B cell (primary cell): Measurements from ENCODE around the gene SMIM10L2A. TPM values are rescaled to one million over a fixed set of nuclear protein-coding genes. Genes with fewer than 3 reads are reported as not detected.

ENCODE experiments used
- ATAC-seq: fragments of 200-7000 bp; cut with Tn5 transposase; one replicate; pipeline ENCODE4 v1.10.0; 2021; ENCODE audit warnings: low read depth, mild to moderate bottlenecking, moderate number of reproducible peaks, moderate library complexity
- CTCF ChIA-PET: fragments of 350-600 bp; sonication (Branson Sonifier 250); formaldehyde crosslinking; loops from one replicate; lab custom pipeline; 2021; ENCODE audit warnings: antibody characterized with exemption, inconsistent platforms; lab: Charles Lee
- POLR2A ChIA-PET: fragments of 350-600 bp; sonication (Branson Sonifier 250); formaldehyde crosslinking; loops from one replicate; lab custom pipeline; 2021; ENCODE audit warnings: antibody characterized with exemption; lab: Charles Lee
- DNase-seq: peaks from one replicate; pipeline ENCODE4 v3.0.0; 2013
- H2AFZ ChIP-seq: 2 replicates; pipeline ENCODE4 v1.6.1; 2012; ENCODE audit warnings: mild to moderate bottlenecking, low read depth, low read length; ENCODE audit not compliant: insufficient read depth, poor library complexity, severe bottlenecking
- H3K27ac ChIP-seq, 2 donors: 1 replicate in 1 of 2; 2 replicates in 1 of 2; pipeline ENCODE4 v1.5.1; 2012 to 2013; ENCODE audit warnings: low read length in 2 of 2, mild to moderate bottlenecking in 2 of 2, moderate library complexity in 1 of 2
- H3K27me3 ChIP-seq, 4 experiments: fragments of 200-600 bp in 1 of 4; sonication (generic) in 1 of 4; replicated peaks in 1 of 4; 1 replicate in 2 of 4; 2 replicates in 2 of 4; pipeline versions ENCODE4 v1.6.1 to v1.7.0; 2013 to 2016; ENCODE audit warnings: low read length in 3 of 4, mild to moderate bottlenecking in 2 of 4, mixed read lengths in 1 of 4, moderate library complexity in 1 of 4; ENCODE audit not compliant: insufficient read depth in 4 of 4, control insufficient read depth in 3 of 4; ENCODE audit errors: control extremely low read depth in 1 of 4
- H3K36me3 ChIP-seq, 2 experiments: replicated peaks in 1 of 2; 1 replicate in 1 of 2; 2 replicates in 1 of 2; pipeline versions ENCODE4 v1.6.1 to v1.7.1; 2013; ENCODE audit warnings: low read length in 1 of 2; ENCODE audit not compliant: insufficient read depth in 2 of 2, control insufficient read depth in 1 of 2; ENCODE audit errors: control extremely low read depth in 1 of 2, extremely low read depth in 1 of 2
- H3K4me1 ChIP-seq, 2 donors: fragments of 200-600 bp in 1 of 2; sonication (generic) in 1 of 2; 1 replicate in 1 of 2; 2 replicates in 1 of 2; pipeline versions ENCODE4 v1.5.1 to v1.6.1; 2013 to 2017; ENCODE audit warnings: low read length in 2 of 2; ENCODE audit not compliant: control insufficient read depth in 2 of 2, insufficient read depth in 2 of 2
- H3K4me2 ChIP-seq: replicated peaks from 2 replicates; pipeline ENCODE3; 2012; ENCODE audit warnings: mild to moderate bottlenecking, low read depth, low read length; ENCODE audit not compliant: poor library complexity, severe bottlenecking
- H3K4me3 ChIP-seq, 5 experiments: fragments of 200-600 bp in 1 of 5; sonication (generic) in 1 of 5; 1 replicate in 3 of 5; 2 replicates in 2 of 5; pipeline versions ENCODE4 v1.5.1 to v1.7.0; 2011 to 2016; ENCODE audit warnings: low read length in 4 of 5, mild to moderate bottlenecking in 4 of 5, low read depth in 2 of 5, control low read depth in 1 of 5, moderate library complexity in 1 of 5; ENCODE audit not compliant: insufficient read depth in 1 of 5; ENCODE audit errors: control extremely low read depth in 1 of 5, extremely low read depth in 1 of 5
- H3K79me2 ChIP-seq: fragments of 200-600 bp; sonication (generic); one replicate; pipeline ENCODE4 v1.6.0; 2016; ENCODE audit warnings: low read length; ENCODE audit not compliant: control insufficient read depth, insufficient read depth
- H3K9ac ChIP-seq: fragments of 200-600 bp; sonication (generic); 2 replicates; pipeline ENCODE4 v1.6.1; 2017; ENCODE audit warnings: mild to moderate bottlenecking, low read length, moderate library complexity
- H3K9me3 ChIP-seq, 3 donors: one replicate each; pipeline versions ENCODE4 v1.6.1 to v1.7.1; 2013; ENCODE audit warnings: low read length in 2 of 3; ENCODE audit not compliant: control insufficient read depth in 2 of 3, insufficient read depth in 1 of 3; ENCODE audit errors: control extremely low read depth in 1 of 3
- H4K20me1 ChIP-seq: 2 replicates; pipeline ENCODE4 v1.6.0; 2012; ENCODE audit warnings: mild to moderate bottlenecking, low read length; ENCODE audit not compliant: insufficient read depth, control insufficient read depth, poor library complexity, severe bottlenecking
- H3K27ac Mint-ChIP-seq: one replicate; pipeline ENCODE4 v1.8.0; 2021; ENCODE audit warnings: mixed read lengths
- H3K27me3 Mint-ChIP-seq: one replicate; pipeline ENCODE4 v1.8.0; 2021; ENCODE audit warnings: mixed read lengths
- H3K4me1 Mint-ChIP-seq: one replicate; pipeline ENCODE4 v1.8.0; 2021; ENCODE audit warnings: mixed read lengths
- H3K4me3 Mint-ChIP-seq: one replicate; pipeline ENCODE4 v1.8.0; 2021; ENCODE audit warnings: mixed read lengths
- H3K9me3 Mint-ChIP-seq: one replicate; pipeline ENCODE4 v1.8.0; 2022; ENCODE audit warnings: mixed read lengths; ENCODE audit not compliant: insufficient read depth
- CTCF ChIP-seq: fragments of 200-600 bp; IDR thresholded peaks from one replicate; pipeline ENCODE4 v1.8.0; 2022; ENCODE audit warnings: antibody characterized with exemption, mild to moderate bottlenecking
- EZH2 ChIP-seq: IDR thresholded peaks from 2 replicates; pipeline ENCODE4 v1.6.1; 2012; ENCODE audit warnings: borderline replicate concordance, low read depth, mild to moderate bottlenecking, moderate library complexity, low read length; ENCODE audit not compliant: insufficient read depth, poor library complexity, severe bottlenecking
- WGBS: methylation state at CpG from one replicate; pipeline ENCODE4 v1.1.5; 2013; ENCODE audit warnings: missing lambda C conversion rate; ENCODE audit not compliant: insufficient coverage; 5-methylcytosine and 5-hydroxymethylcytosine counted together
- intact Hi-C: fragments of 100-400 bp; cut with micrococcal nuclease; formaldehyde crosslinking; loops from one replicate; pipeline ENCODE4 v1.10.0; 2022
- polyA plus RNA-seq: library from polyadenylated mRNA; depleted of rRNA; stranded (reverse); fragments of >200 nt; gene quantifications from 2 replicates; pipeline ENCODE4 v1.2.3, GENCODE V29; 2012
- total RNA-seq, 2 donors: library from RNA; stranded (reverse); fragments of 120-200 nt in 1 of 2; gene quantifications; 1 replicate in 1 of 2; 2 replicates in 1 of 2; pipeline versions ENCODE4 v1.2.3 to v1.2.4, GENCODE V29; 2013 to 2022

The SMIM10L2A gene
- total and polyA plus RNA-seq, 2 donors (not counting 1 experiment from before 2014, with no cell fraction given) = 0.25 to 0.76 TPM

- no peak overlapping the region for H2AFZ ChIP-seq
- no peaks in the 10 kb centered on the region for H3K79me2 ChIP-seq
- intact Hi-C loops = no loop called here
- Mint-ChIP-seq H3K4me1 (no peaks in the 10 kb centered on the region), H3K9me3 (peaks cover under 1% of the 10 kb centered on the region), H3K27ac (no peak overlapping the region), H3K27me3 (no peaks in the 10 kb centered on the region), H3K4me3 (no peak overlapping the region)
- no peak overlapping the region for H3K27ac ChIP-seq
- H3K36me3 ChIP-seq = no peaks in the 10 kb centered on the region
- no peak overlapping the region for H3K4me2 ChIP-seq
- H3K4me3 ChIP-seq = no peak overlapping the region
- ATAC-seq (no peak), DNase-seq (no peak)
- no peaks in the 10 kb centered on the region for H3K4me1 ChIP-seq
- no peak overlapping the region for H3K9ac ChIP-seq
- 83% methylated on average over 28 of the region's 32 CpGs for WGBS
- H4K20me1 ChIP-seq = no peaks in the 10 kb centered on the region
- CTCF ChIA-PET = no interaction called here
- H3K27me3 ChIP-seq = no peaks in the 10 kb centered on the region
- no peak for TF ChIP-seq CTCF
- TF ChIP-seq EZH2 = no peak
- POLR2A ChIA-PET = no interaction called here
- no peaks in the 10 kb centered on the region for H3K9me3 ChIP-seq
These were observed 14.7 kb downstream of the SMIM10L2A start for GRCh38 chrX:135436456-135436855.

- H3K4me1 ChIP-seq = no peaks in the 10 kb centered on the region
- WGBS = 94% methylated on average over 38 of the region's 49 CpGs
- intact Hi-C loops = no loop called here
- H4K20me1 ChIP-seq = no peaks in the 10 kb centered on the region
- Mint-ChIP-seq H3K27ac (no peak overlapping the region), H3K27me3 (no peaks in the 10 kb centered on the region), H3K9me3 (no peaks in the 10 kb centered on the region), H3K4me1 (no peaks in the 10 kb centered on the region), H3K4me3 (no peak overlapping the region)
- no peak overlapping the region for H3K4me2 ChIP-seq
- no peaks in the 10 kb centered on the region for H3K79me2 ChIP-seq
- ChIA-PET CTCF (no interaction called here), POLR2A (no interaction called here)
- no peaks in the 10 kb centered on the region for H3K9me3 ChIP-seq
- ATAC-seq = no peak
- H2AFZ ChIP-seq = no peak overlapping the region
- no peak overlapping the region for H3K4me3 ChIP-seq
- no peaks in the 10 kb centered on the region for H3K27me3 ChIP-seq
- no peak overlapping the region for H3K27ac ChIP-seq
- H3K9ac ChIP-seq = no peak overlapping the region
- H3K36me3 ChIP-seq = no peaks in the 10 kb centered on the region
- no peak for TF ChIP-seq CTCF
- TF ChIP-seq EZH2 = no peak
- no peak for DNase-seq
These were observed 15.5 kb downstream of the SMIM10L2A start for GRCh38 chrX:135436966-135437866.
